Measurements from ENCODE around the gene CBX7.

DNA sequence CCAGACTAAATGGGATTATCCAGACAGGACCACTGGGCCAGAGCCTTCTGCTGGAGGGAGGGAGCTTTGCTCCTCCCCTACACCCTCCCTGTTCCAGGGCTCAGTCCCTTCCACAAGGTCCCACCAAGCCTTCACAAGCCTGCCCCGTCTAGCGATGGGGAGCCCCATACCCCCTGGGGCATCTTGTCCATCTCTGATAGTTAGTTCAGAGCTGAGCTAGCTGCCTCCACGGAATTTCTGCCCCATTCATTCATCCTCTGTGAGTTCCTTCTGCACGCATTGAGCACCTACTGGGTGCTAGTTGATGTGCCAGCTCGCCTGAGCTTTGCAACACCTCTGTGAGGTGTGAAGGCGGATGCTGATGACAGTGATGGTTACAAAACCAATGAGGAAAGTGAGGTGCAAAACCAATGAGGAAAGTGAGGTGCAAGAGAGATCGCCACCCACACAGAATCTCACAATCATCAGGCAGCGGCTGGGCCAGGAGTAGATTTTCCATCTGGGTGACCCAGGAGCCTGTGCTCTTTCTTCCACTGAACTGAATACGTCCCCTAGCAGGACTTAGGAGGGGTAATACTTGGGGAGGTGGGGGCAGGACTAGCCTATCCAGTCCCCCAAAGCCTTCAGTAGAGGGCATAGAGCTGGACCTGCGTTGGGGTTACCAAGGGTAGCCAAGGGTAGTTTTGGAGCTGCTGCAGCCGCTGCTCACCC, 21.5 kb upstream of the CBX7 start:
- TF ChIP-seq, protein P1, sequence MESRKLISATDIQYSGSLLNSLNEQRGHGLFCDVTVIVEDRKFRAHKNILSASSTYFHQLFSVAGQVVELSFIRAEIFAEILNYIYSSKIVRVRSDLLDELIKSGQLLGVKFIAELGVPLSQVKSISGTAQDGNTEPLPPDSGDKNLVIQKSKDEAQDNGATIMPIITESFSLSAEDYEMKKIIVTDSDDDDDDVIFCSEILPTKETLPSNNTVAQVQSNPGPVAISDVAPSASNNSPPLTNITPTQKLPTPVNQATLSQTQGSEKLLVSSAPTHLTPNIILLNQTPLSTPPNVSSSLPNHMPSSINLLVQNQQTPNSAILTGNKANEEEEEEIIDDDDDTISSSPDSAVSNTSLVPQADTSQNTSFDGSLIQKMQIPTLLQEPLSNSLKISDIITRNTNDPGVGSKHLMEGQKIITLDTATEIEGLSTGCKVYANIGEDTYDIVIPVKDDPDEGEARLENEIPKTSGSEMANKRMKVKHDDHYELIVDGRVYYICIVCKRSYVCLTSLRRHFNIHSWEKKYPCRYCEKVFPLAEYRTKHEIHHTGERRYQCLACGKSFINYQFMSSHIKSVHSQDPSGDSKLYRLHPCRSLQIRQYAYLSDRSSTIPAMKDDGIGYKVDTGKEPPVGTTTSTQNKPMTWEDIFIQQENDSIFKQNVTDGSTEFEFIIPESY (IDR thresholded peaks at IDR 0.05): no peak
- TF ChIP-seq, protein P2, sequence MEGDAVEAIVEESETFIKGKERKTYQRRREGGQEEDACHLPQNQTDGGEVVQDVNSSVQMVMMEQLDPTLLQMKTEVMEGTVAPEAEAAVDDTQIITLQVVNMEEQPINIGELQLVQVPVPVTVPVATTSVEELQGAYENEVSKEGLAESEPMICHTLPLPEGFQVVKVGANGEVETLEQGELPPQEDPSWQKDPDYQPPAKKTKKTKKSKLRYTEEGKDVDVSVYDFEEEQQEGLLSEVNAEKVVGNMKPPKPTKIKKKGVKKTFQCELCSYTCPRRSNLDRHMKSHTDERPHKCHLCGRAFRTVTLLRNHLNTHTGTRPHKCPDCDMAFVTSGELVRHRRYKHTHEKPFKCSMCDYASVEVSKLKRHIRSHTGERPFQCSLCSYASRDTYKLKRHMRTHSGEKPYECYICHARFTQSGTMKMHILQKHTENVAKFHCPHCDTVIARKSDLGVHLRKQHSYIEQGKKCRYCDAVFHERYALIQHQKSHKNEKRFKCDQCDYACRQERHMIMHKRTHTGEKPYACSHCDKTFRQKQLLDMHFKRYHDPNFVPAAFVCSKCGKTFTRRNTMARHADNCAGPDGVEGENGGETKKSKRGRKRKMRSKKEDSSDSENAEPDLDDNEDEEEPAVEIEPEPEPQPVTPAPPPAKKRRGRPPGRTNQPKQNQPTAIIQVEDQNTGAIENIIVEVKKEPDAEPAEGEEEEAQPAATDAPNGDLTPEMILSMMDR (IDR thresholded peaks at IDR 0.05; ENCODE audit: low read depth, low read length, missing input control): no peak
- TF ChIP-seq, protein P3, sequence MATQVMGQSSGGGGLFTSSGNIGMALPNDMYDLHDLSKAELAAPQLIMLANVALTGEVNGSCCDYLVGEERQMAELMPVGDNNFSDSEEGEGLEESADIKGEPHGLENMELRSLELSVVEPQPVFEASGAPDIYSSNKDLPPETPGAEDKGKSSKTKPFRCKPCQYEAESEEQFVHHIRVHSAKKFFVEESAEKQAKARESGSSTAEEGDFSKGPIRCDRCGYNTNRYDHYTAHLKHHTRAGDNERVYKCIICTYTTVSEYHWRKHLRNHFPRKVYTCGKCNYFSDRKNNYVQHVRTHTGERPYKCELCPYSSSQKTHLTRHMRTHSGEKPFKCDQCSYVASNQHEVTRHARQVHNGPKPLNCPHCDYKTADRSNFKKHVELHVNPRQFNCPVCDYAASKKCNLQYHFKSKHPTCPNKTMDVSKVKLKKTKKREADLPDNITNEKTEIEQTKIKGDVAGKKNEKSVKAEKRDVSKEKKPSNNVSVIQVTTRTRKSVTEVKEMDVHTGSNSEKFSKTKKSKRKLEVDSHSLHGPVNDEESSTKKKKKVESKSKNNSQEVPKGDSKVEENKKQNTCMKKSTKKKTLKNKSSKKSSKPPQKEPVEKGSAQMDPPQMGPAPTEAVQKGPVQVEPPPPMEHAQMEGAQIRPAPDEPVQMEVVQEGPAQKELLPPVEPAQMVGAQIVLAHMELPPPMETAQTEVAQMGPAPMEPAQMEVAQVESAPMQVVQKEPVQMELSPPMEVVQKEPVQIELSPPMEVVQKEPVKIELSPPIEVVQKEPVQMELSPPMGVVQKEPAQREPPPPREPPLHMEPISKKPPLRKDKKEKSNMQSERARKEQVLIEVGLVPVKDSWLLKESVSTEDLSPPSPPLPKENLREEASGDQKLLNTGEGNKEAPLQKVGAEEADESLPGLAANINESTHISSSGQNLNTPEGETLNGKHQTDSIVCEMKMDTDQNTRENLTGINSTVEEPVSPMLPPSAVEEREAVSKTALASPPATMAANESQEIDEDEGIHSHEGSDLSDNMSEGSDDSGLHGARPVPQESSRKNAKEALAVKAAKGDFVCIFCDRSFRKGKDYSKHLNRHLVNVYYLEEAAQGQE (IDR thresholded peaks at IDR 0.05): no peak
- no peak for TF ChIP-seq TAF1 (conservative IDR thresholded peaks at IDR 0.05)
- no peak for TF ChIP-seq EGR1 (IDR thresholded peaks at IDR 0.05; ENCODE audit: low read depth in 2 of 2)
- no peak for TF ChIP-seq JUND (IDR thresholded peaks at IDR 0.05)
- no peak for TF ChIP-seq FOXA1 (IDR thresholded peaks at IDR 0.05)
- TF ChIP-seq YY1 (IDR thresholded peaks at IDR 0.05): no peak
- no peak for TF ChIP-seq RAD21 (IDR thresholded peaks at IDR 0.05)
- TF ChIP-seq GABPA (IDR thresholded peaks at IDR 0.05 in 1 of 2, conservative IDR thresholded peaks at IDR 0.05 in 1 of 2): no peak
- TF ChIP-seq, protein P4, sequence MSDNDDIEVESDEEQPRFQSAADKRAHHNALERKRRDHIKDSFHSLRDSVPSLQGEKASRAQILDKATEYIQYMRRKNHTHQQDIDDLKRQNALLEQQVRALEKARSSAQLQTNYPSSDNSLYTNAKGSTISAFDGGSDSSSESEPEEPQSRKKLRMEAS (IDR thresholded peaks at IDR 0.05): no peak
- TF ChIP-seq, protein P5, sequence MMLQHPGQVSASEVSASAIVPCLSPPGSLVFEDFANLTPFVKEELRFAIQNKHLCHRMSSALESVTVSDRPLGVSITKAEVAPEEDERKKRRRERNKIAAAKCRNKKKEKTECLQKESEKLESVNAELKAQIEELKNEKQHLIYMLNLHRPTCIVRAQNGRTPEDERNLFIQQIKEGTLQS (IDR thresholded peaks at IDR 0.05): no peak
- no peak for TF ChIP-seq SP1 (IDR thresholded peaks at IDR 0.05)
- TF ChIP-seq RXRA (IDR thresholded peaks at IDR 0.05): no peak
